OCI-LY7 (cell line): ENCODE results near the gene EMC6. TPM values are rescaled to one million over a fixed set of nuclear protein-coding genes. Genes with fewer than 3 reads are reported as not detected.

Source experiments
- BruUV-seq: library from RNA; stranded (reverse); fragments of 400-500 nt; replicated peaks from 2 replicates; lab custom pipeline; 2021; lab: Mats Ljungman, UMichigan
- CTCF ChIA-PET: fragments of 300-600 bp; sonication (Branson Sonifier 250); formaldehyde crosslinking; loops from one replicate; lab custom pipeline; 2022; ENCODE audit warnings: antibody characterized with exemption; ENCODE audit not compliant: unreplicated experiment; lab: Charles Lee
- POLR2A ChIA-PET: fragments of 300-600 bp; sonication (Branson Sonifier 250); formaldehyde crosslinking; loops from one replicate; lab custom pipeline; 2022; ENCODE audit warnings: antibody characterized with exemption; lab: Charles Lee
- DNase-seq: peaks from one replicate; pipeline ENCODE4 v3.0.0-alpha.2; 2015; ENCODE audit warnings: low spot score
- H2AFZ ChIP-seq: fragments of 200-600 bp; sonication (generic), shearing (Covaris generic); 2 replicates; pipeline ENCODE4 v1.6.1; 2014; ENCODE audit warnings: mild to moderate bottlenecking, antibody characterized with exemption, low read length, moderate library complexity
- H3K27ac ChIP-seq: fragments of 200-600 bp; sonication (generic); 2 replicates; pipeline ENCODE4 v1.5.1; 2014; ENCODE audit warnings: mixed run types, low read depth, mild to moderate bottlenecking, moderate library complexity, low read length, inconsistent platforms; ENCODE audit not compliant: poor library complexity, severe bottlenecking
- H3K36me3 ChIP-seq: fragments of 200-600 bp; sonication (generic); 2 replicates; pipeline ENCODE4 v1.6.1; 2014; ENCODE audit warnings: mild to moderate bottlenecking, antibody characterized with exemption, low read length, moderate library complexity, mixed read lengths; ENCODE audit not compliant: insufficient read depth
- H3K4me1 ChIP-seq: fragments of 200-600 bp; sonication (generic); 2 replicates; pipeline ENCODE4 v1.5.1; 2014; ENCODE audit warnings: mild to moderate bottlenecking, low read length; ENCODE audit not compliant: insufficient read depth, poor library complexity, severe bottlenecking
- H3K4me2 ChIP-seq: fragments of 200-600 bp; sonication (generic); 2 replicates; pipeline ENCODE4 v1.6.1; 2014; ENCODE audit warnings: mild to moderate bottlenecking, low read length
- H3K4me3 ChIP-seq: fragments of 200-600 bp; sonication (generic); 2 replicates; pipeline ENCODE4 v1.5.1; 2014; ENCODE audit warnings: mild to moderate bottlenecking, low read depth, low read length; ENCODE audit not compliant: poor library complexity, severe bottlenecking
- H3K79me2 ChIP-seq: fragments of 200-600 bp; sonication (generic); 2 replicates; pipeline ENCODE4 v1.6.1; 2016; ENCODE audit warnings: low read depth, mild to moderate bottlenecking, low read length, moderate library complexity, mixed read lengths; ENCODE audit not compliant: insufficient read depth
- H3K9me2 ChIP-seq: fragments of 200-600 bp; sonication (generic); 2 replicates; pipeline ENCODE4 v1.6.1; 2016; ENCODE audit warnings: mild to moderate bottlenecking, low read length, mixed read lengths; ENCODE audit not compliant: insufficient read depth
- H3K9me3 ChIP-seq: fragments of 200-600 bp; sonication (generic); 2 replicates; pipeline ENCODE4 v1.6.1; 2014; ENCODE audit warnings: mild to moderate bottlenecking, mixed run types, low read length, mixed read lengths
- H4K20me1 ChIP-seq: fragments of 200-600 bp; sonication (generic); 2 replicates; pipeline ENCODE4 v1.6.1; 2014; ENCODE audit warnings: mild to moderate bottlenecking, antibody characterized with exemption, low read length, moderate library complexity, mixed read lengths; ENCODE audit not compliant: insufficient read depth
- CTCF ChIP-seq: fragments of 200-600 bp; sonication (generic); conservative IDR thresholded peaks from 2 replicates; pipeline ENCODE4 v1.5.1; 2014; ENCODE audit warnings: mild to moderate bottlenecking, antibody characterized with exemption, low read length, moderate library complexity, mixed read lengths
- EZH2phosphoT487 ChIP-seq: fragments of 200-600 bp; sonication (generic); IDR thresholded peaks from 2 replicates; pipeline ENCODE4 v1.6.1; 2018; ENCODE audit warnings: low read depth, borderline replicate concordance, mild to moderate bottlenecking, mixed run types, antibody characterized with exemption, low read length, moderate library complexity, mixed read lengths
- intact Hi-C: fragments of 100-400 bp; cut with micrococcal nuclease; formaldehyde crosslinking; loops from one replicate; pipeline ENCODE4 v1.10.0; 2022; ENCODE audit not compliant: unreplicated experiment
- total RNA-seq, 2 experiments: library from RNA; depleted of rRNA in 1 of 2; stranded (reverse); fragments of >200 nt in 1 of 2; shearing (Covaris generic) in 1 of 2; gene quantifications; 2 replicates each; pipeline ENCODE4 v1.2.3, GENCODE V29; 2014 to 2022

Gene EMC6
- total RNA-seq, 2 experiments from 2014 or later, result 36.0 to 54.6 TPM

DNA sequence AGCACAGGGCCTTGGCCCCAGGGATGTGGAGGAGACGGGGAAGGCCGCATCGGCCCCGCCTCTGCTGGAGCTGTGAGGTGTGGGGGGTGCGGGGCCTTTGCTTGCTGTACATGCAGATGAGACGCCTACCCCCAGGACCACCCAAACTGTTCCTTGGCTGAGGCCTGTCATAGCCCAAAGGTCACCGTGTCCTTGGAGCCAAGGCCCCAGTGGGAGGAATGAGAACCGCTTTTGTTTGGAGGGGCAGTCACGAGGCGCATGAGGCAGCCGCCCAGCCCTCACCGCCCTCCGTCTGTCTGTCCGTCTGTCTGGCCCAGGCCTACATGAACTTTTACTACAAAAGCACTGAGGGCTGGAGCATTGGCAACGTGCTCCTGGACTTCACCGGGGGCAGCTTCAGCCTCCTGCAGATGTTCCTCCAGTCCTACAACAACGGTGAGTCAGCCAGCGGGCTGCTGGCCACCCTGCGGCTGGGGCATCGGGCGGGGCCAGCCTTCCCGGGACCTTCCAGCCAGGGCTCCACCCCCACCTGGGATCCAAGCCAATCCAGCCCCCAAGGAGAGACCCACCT lies 9.0 kb upstream of the EMC6 start:
- no TSS peak for BruUV-seq
- TF ChIP-seq CTCF (no peak), EZH2phosphoT487 (no peak)
- Histone ChIP-seq H3K4me3 (no peak overlapping the region), H3K9me2 (no peaks in the 10 kb centered on the region), H2AFZ (no peak overlapping the region), H3K27ac (no peak overlapping the region), H3K36me3 (no peaks in the 10 kb centered on the region), H3K79me2 (no peaks in the 10 kb centered on the region), H3K4me2 (no peak overlapping the region), H4K20me1 (no peaks in the 10 kb centered on the region), H3K4me1 (no peaks in the 10 kb centered on the region), H3K9me3 (no peaks in the 10 kb centered on the region)
- ChIA-PET CTCF (no interaction called here), POLR2A (no interaction called here)
- intact Hi-C loops, result no loop called here
- no peak for DNase-seq

DNA sequence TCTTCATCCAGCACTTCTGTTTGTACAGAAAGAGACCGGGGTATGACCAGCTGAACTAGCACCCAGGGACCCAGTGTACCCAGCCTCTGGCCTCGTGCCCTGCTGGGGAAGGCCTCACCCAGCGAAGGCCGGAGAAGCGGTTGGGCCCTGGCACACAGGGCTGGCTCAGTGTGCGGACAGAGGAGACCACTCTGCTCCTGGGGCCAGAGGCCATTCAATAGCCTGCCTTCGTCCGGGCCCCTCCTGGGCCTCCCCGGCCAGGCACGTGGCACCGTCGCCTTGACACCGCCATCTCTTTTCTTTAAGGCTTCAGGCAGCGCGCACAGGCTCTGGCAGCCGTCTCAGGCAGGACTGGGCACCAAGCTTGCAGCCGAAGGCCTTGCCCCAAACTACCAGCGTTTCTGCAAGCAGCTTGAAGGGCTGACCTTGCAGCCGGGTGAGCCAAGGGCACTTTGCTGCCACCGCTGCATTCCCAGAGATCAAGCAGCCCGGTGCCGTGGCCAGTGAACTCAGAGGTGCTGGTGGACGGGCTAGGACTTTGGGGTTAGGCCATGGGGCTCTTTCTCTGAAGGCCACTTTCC lies 8.2 kb upstream of the EMC6 start:
- Histone ChIP-seq H4K20me1 (no peaks in the 10 kb centered on the region), H2AFZ (no peak overlapping the region), H3K4me2 (no peak overlapping the region), H3K4me1 (no peaks in the 10 kb centered on the region), H3K36me3 (no peaks in the 10 kb centered on the region), H3K4me3 (no peak overlapping the region), H3K9me3 (no peaks in the 10 kb centered on the region), H3K27ac (no peak overlapping the region), H3K9me2 (no peaks in the 10 kb centered on the region), H3K79me2 (no peaks in the 10 kb centered on the region)
- ChIA-PET CTCF (no interaction called here), POLR2A (no interaction called here)
- intact Hi-C loops, result no loop called here
- BruUV-seq, result no TSS peak
- no peak for DNase-seq
- no peak for TF ChIP-seq CTCF
- no peak for TF ChIP-seq EZH2phosphoT487
